SK-N-SH treated with all-trans-retinoic acid at 6 μM for 48 hours (cell line): ENCODE data around the gene CNTNAP2.

Source experiments
- ATAC-seq: fragments of 200-7000 bp; cut with Tn5 transposase; 3 replicates; pipeline ENCODE4 v1.9.1; 2020; ENCODE audit warnings: mild to moderate bottlenecking, moderate library complexity
- ARNTL ChIP-seq: fragments of 450-650 bp; formaldehyde crosslinking; IDR thresholded peaks from 2 replicates; pipeline ENCODE4 v1.5.0; 2020; ENCODE audit warnings: low read depth, mild to moderate bottlenecking, moderate library complexity, borderline replicate concordance
- BACH2 ChIP-seq: fragments of 250-450 bp; sonication (Bioruptor Pico); IDR thresholded peaks from 2 replicates; pipeline ENCODE4 v1.9.0; 2021; ENCODE audit warnings: mild to moderate bottlenecking, borderline replicate concordance
- CSDC2 ChIP-seq: fragments of 250-450 bp; sonication (Bioruptor Pico); IDR thresholded peaks from 2 replicates; pipeline ENCODE4 v1.5.0; 2020; ENCODE audit warnings: mild to moderate bottlenecking, moderate library complexity
- GLIS3 ChIP-seq: fragments of 250-450 bp; sonication (Bioruptor Pico); IDR thresholded peaks from 2 replicates; pipeline ENCODE4 v1.5.0; 2020; ENCODE audit warnings: mild to moderate bottlenecking, moderate library complexity
- ISL1 ChIP-seq: fragments of 250-450 bp; sonication (Bioruptor Pico); IDR thresholded peaks from 2 replicates; pipeline ENCODE4 v2.1.2; 2022; ENCODE audit warnings: mild to moderate bottlenecking, moderate library complexity
- OSR1 ChIP-seq: fragments of 250-450 bp; sonication (Bioruptor Pico); IDR thresholded peaks from 2 replicates; pipeline ENCODE4 v1.8.0; 2022; ENCODE audit warnings: moderate library complexity, mild to moderate bottlenecking, inconsistent platforms
- RARB ChIP-seq: fragments of 250-450 bp; sonication (Bioruptor Pico); IDR thresholded peaks from 2 replicates; pipeline ENCODE4 v1.8.0; 2021; ENCODE audit warnings: mild to moderate bottlenecking, moderate library complexity
- TCF4 ChIP-seq: fragments of 250-450 bp; sonication (Bioruptor Pico); IDR thresholded peaks from 2 replicates; pipeline ENCODE4 v1.8.0; 2021; ENCODE audit warnings: mild to moderate bottlenecking, moderate library complexity, borderline replicate concordance
- TOX ChIP-seq: fragments of 250-450 bp; sonication (Bioruptor Pico); IDR thresholded peaks from 2 replicates; pipeline ENCODE4 v1.8.0; 2021; ENCODE audit warnings: mild to moderate bottlenecking, moderate library complexity, borderline replicate concordance
- ZC3H10 ChIP-seq: fragments of 250-450 bp; sonication (Bioruptor Pico); IDR thresholded peaks from 2 replicates; pipeline ENCODE4 v1.5.1; 2021; ENCODE audit warnings: mild to moderate bottlenecking, moderate library complexity
- ZFP3 ChIP-seq: fragments of 250-450 bp; sonication (Bioruptor Pico); IDR thresholded peaks from 2 replicates; pipeline ENCODE4 v1.5.0; 2020; ENCODE audit warnings: mild to moderate bottlenecking, moderate library complexity
- ZFP30 ChIP-seq: fragments of 450-650 bp; formaldehyde crosslinking; IDR thresholded peaks from 2 replicates; pipeline ENCODE4 v1.5.0; 2022; ENCODE audit warnings: mild to moderate bottlenecking, moderate library complexity
- ZNF565 ChIP-seq: fragments of 450-650 bp; formaldehyde crosslinking; conservative IDR thresholded peaks from 2 replicates; pipeline ENCODE4 v1.5.0; 2020; ENCODE audit warnings: low read depth, mild to moderate bottlenecking, moderate library complexity
- ZNF8 ChIP-seq: fragments of 450-650 bp; formaldehyde crosslinking; IDR thresholded peaks from 2 replicates; pipeline ENCODE4 v1.5.0; 2020; ENCODE audit warnings: mild to moderate bottlenecking, moderate library complexity
- TF ChIP-seq, protein P1 (sequence below): fragments of 250-450 bp; sonication (Bioruptor Pico); IDR thresholded peaks from 2 replicates; pipeline ENCODE4 v1.8.0; 2021; ENCODE audit warnings: low read depth, mild to moderate bottlenecking, moderate library complexity, borderline replicate concordance
- TF ChIP-seq, protein P2 (sequence below): fragments of 250-450 bp; sonication (Bioruptor Pico); IDR thresholded peaks from 2 replicates; pipeline ENCODE4 v1.5.1; 2021; ENCODE audit warnings: mild to moderate bottlenecking, moderate library complexity
- TF ChIP-seq, protein P3 (sequence below): fragments of 250-450 bp; sonication (Bioruptor Pico); IDR thresholded peaks from 2 replicates; pipeline ENCODE4 v1.8.0; 2020; ENCODE audit warnings: mild to moderate bottlenecking, moderate library complexity, borderline replicate concordance
- TF ChIP-seq, protein P4 (sequence below): fragments of 250-450 bp; sonication (Bioruptor Pico); IDR thresholded peaks from 2 replicates; pipeline ENCODE4 v1.5.1; 2020; ENCODE audit warnings: low read depth, mild to moderate bottlenecking, moderate library complexity

Gene CNTNAP2

DNA sequence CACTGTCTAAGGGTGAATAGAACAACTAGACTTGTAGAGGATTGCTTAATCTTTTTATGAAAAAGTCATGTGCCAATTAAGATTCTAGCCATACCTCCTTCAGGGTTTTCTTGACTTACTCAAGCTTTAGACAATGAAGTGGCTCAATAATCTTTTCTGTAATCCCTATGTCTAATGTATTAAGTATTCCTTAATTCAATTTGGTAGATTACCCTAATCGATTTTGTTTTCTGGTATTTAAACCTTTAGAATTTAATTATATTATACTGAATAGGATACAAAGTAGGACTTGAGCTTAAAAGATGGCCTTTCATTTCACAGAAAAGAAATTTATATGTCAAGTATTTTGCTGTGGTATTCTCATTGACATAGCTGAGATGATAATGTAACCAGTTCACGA is 1876.1 kb downstream of the CNTNAP2 start (continued):
- TF ChIP-seq, protein P1, sequence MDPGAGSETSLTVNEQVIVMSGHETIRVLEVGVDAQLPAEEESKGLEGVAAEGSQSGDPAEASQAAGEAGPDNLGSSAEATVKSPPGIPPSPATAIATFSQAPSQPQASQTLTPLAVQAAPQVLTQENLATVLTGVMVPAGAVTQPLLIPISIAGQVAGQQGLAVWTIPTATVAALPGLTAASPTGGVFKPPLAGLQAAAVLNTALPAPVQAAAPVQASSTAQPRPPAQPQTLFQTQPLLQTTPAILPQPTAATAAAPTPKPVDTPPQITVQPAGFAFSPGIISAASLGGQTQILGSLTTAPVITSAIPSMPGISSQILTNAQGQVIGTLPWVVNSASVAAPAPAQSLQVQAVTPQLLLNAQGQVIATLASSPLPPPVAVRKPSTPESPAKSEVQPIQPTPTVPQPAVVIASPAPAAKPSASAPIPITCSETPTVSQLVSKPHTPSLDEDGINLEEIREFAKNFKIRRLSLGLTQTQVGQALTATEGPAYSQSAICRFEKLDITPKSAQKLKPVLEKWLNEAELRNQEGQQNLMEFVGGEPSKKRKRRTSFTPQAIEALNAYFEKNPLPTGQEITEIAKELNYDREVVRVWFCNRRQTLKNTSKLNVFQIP (CRISPR knock-in tag) = no peak
- TF ChIP-seq ZFP30 (no peak), ARNTL (CRISPR knock-in tag) (no peak), ISL1 (CRISPR knock-in tag) (peak; percentile 98)

DNA sequence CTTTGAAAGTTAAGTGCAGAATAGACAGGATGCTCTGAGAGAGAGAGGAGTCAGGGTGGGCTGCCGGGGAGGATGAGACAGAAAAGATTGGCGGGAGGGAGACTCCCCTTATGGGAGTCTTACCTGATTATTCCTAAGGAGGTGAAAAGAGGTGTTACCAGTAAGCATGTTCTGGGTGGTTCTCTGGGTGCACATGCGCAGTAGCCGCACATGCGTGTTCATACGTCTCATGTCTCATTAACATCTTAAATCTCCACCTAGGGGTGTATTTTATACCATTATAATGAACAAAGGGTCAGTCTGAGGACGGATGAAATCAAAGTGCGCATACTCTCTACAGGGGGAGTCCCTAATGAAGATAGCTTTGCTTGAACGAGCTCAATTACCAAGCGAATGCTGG is 1881.0 kb downstream of the CNTNAP2 start:
- ATAC-seq = no peak
- no peak for TF ChIP-seq ZFP3 (CRISPR knock-in tag)
- no peak for TF ChIP-seq OSR1
- no peak for TF ChIP-seq ZFP30
- TF ChIP-seq TCF4 = no peak
- TF ChIP-seq ZNF565 (CRISPR knock-in tag) = no peak
- no peak for TF ChIP-seq TOX (CRISPR knock-in tag)
- no peak for TF ChIP-seq GLIS3 (CRISPR knock-in tag)
- TF ChIP-seq ZNF8 (CRISPR knock-in tag) = no peak
- no peak for TF ChIP-seq ZC3H10 (CRISPR knock-in tag)
- TF ChIP-seq, protein P2, sequence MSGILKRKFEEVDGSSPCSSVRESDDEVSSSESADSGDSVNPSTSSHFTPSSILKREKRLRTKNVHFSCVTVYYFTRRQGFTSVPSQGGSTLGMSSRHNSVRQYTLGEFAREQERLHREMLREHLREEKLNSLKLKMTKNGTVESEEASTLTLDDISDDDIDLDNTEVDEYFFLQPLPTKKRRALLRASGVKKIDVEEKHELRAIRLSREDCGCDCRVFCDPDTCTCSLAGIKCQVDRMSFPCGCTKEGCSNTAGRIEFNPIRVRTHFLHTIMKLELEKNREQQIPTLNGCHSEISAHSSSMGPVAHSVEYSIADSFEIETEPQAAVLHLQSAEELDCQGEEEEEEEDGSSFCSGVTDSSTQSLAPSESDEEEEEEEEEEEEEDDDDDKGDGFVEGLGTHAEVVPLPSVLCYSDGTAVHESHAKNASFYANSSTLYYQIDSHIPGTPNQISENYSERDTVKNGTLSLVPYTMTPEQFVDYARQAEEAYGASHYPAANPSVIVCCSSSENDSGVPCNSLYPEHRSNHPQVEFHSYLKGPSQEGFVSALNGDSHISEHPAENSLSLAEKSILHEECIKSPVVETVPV (CRISPR knock-in tag) = no peak
- TF ChIP-seq BACH2 = no peak
- TF ChIP-seq, protein P3, sequence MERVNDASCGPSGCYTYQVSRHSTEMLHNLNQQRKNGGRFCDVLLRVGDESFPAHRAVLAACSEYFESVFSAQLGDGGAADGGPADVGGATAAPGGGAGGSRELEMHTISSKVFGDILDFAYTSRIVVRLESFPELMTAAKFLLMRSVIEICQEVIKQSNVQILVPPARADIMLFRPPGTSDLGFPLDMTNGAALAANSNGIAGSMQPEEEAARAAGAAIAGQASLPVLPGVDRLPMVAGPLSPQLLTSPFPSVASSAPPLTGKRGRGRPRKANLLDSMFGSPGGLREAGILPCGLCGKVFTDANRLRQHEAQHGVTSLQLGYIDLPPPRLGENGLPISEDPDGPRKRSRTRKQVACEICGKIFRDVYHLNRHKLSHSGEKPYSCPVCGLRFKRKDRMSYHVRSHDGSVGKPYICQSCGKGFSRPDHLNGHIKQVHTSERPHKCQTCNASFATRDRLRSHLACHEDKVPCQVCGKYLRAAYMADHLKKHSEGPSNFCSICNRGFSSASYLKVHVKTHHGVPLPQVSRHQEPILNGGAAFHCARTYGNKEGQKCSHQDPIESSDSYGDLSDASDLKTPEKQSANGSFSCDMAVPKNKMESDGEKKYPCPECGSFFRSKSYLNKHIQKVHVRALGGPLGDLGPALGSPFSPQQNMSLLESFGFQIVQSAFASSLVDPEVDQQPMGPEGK (CRISPR knock-in tag) = no peak
- TF ChIP-seq, protein P4, sequence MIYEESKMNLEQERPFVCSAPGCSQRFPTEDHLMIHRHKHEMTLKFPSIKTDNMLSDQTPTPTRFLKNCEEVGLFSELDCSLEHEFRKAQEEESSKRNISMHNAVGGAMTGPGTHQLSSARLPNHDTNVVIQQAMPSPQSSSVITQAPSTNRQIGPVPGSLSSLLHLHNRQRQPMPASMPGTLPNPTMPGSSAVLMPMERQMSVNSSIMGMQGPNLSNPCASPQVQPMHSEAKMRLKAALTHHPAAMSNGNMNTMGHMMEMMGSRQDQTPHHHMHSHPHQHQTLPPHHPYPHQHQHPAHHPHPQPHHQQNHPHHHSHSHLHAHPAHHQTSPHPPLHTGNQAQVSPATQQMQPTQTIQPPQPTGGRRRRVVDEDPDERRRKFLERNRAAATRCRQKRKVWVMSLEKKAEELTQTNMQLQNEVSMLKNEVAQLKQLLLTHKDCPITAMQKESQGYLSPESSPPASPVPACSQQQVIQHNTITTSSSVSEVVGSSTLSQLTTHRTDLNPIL (CRISPR knock-in tag) = no peak
- TF ChIP-seq ARNTL (CRISPR knock-in tag) = no peak

DNA sequence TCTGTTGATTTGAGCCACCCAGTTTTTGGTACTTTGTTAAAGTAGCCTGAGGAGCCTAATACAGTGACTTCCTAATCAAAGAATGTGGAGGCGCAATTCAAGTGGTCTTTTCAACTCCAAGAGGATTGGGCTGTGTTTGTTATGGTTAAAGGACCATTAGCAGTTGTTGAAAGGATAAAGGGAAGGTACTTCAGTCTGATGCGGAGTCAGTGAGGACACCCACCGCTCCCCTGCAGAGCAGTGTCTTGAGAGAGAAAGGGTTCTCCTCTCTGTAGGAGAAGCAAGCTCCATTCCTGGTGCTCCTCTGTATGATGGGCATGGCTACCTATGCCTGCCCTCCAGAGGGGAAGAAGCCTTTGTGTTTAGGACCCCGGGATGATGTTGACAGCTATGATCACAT is 1883.4 kb downstream of the CNTNAP2 start:
- TF ChIP-seq, protein P2 (CRISPR knock-in tag) = no peak
- TF ChIP-seq, protein P1 (CRISPR knock-in tag) = no peak
- TF ChIP-seq, protein P4 (CRISPR knock-in tag) = no peak
- TF ChIP-seq ARNTL (CRISPR knock-in tag) (no peak), BACH2 (no peak), ISL1 (CRISPR knock-in tag) (no peak), CSDC2 (no peak), TOX (CRISPR knock-in tag) (no peak), RARB (CRISPR knock-in tag) (no peak)
- no peak for ATAC-seq
